IPS-15b (cell line): ENCODE results near the gene CPEB2.
A peak's percentile ranks its signal among the peaks of the same experiment; 100 is the strongest.

Experiments used
- H3K27me3 ChIP-seq: one replicate; pipeline ENCODE4 v1.6.1; 2013; ENCODE audit warnings: low read length; ENCODE audit not compliant: control insufficient read depth, insufficient read depth
- H3K36me3 ChIP-seq: one replicate; pipeline ENCODE4 v1.6.1; 2013; ENCODE audit warnings: low read length; ENCODE audit not compliant: control insufficient read depth, insufficient read depth
- H3K4me1 ChIP-seq: one replicate; pipeline ENCODE4 v1.6.1; 2013; ENCODE audit warnings: mild to moderate bottlenecking, low read length; ENCODE audit not compliant: control insufficient read depth, insufficient read depth
- H3K4me3 ChIP-seq: one replicate; pipeline ENCODE4 v1.5.1; 2013; ENCODE audit warnings: low read depth, low read length
- H3K9ac ChIP-seq: one replicate; pipeline ENCODE4 v1.6.1; 2013; ENCODE audit warnings: low read depth, mild to moderate bottlenecking, low read length
- H3K9me3 ChIP-seq: one replicate; pipeline ENCODE4 v1.6.1; 2013; ENCODE audit warnings: mild to moderate bottlenecking, low read length; ENCODE audit not compliant: control insufficient read depth, insufficient read depth

CPEB2 gene

DNA sequence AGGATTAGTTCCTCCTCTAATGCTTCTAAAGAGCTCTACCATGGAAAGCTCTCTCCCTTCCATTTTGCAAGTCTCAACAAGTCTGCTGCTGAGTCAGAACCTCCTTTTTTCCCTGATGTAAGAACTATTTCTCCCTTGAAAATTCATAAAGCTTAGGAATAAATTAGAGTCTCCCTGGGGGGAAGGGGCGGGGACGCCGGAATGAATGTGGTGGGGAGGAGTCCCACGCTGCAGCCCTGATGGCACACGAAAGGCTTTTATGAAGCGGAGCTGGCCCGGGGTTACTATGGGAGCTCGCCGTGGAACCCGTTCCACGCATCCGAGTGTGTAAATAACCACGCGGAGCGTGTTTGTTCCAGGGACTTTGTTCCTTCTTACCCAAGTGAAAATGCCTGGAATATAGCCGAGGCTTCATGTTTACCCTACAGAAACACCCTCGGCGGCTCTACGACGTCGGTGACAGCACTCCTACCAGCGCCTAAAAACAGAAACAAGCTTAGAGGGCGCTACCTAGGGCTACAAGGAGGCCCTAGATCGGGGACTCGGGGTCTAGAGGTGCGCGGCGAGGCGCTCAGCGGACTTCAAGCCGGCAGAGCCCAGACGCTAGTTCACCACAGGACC, 923 bp upstream of the CPEB2 start:
- no peaks in the 10 kb centered on the region for H3K9me3 ChIP-seq
- H3K4me1 ChIP-seq, result peaks cover 3% of the 10 kb centered on the region
- H3K9ac ChIP-seq, result peak overlapping the region; percentile 54
- no peaks in the 10 kb centered on the region for H3K36me3 ChIP-seq
- peaks cover 15% of the 10 kb centered on the region for H3K27me3 ChIP-seq
- peak overlapping the region; percentile 82 for H3K4me3 ChIP-seq

DNA sequence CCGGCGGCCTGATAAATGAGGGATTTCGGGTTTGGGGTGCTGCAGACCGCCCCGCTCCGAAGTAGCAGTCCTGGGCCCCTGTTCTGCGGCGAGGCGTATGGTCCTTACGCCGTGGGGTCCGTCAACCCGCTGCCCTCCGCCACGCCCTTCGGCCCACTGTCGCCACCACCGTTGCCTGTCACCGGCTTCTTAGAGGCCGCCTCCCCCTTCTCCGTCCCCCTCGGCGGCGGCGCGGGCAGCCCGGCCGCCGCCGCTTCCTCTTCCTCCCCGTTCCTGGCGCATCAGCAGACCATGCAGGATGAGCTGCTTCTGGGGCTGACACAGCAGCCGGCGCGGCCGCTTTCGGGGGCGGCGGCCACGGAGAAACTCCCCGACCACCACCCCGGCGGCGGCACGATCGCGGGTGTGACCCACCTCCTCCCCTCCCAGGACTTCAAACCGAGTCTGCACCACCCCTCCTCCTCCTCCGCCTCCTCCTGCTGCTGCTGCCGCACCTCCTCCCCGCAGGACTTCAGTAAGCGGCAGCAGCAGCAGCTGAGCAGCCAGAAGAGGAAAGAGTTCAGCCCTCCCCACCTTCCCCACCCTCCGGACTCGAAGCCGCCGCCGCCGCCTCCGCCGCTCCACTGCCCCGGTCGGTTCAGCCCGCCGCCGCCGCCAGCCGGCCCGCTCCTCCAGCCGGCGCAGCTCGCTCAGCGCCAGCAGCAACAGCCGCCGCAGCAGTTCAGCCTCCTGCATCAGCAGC, 549 bp downstream of the CPEB2 start:
- peak overlapping the region; percentile 82 for H3K4me3 ChIP-seq
- no peaks in the 10 kb centered on the region for H3K9me3 ChIP-seq
- H3K36me3 ChIP-seq, result no peaks in the 10 kb centered on the region
- peaks cover 10% of the 10 kb centered on the region for H3K4me1 ChIP-seq
- H3K9ac ChIP-seq, result peak overlapping the region; percentile 24
- H3K27me3 ChIP-seq, result peaks cover 19% of the 10 kb centered on the region

DNA sequence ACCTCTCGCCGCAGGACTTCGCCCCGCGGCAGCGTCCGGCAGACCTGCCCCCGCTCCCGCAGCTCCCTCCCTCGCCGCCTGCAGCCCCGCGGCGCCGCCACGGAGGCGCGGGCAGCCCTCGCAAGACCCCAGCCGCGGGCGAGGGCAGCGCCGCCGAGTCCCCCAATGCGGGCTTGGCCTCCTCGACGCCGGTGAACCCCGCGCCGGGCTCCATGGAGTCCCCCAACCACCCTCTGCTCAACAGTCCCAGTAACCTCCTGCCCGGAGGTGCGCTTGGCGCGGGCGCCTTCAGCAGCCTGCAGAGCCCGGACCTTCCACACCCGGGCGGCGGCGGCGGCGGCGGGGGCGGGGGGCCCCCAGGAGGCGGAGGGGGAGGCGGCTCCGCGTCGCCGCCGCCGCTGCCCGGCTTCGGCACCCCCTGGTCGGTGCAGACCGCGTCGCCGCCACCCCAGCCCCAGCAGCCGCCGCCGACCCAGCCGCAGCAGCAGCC, 1.2 kb downstream of the CPEB2 start:
- no peaks in the 10 kb centered on the region for H3K36me3 ChIP-seq
- peaks cover 10% of the 10 kb centered on the region for H3K4me1 ChIP-seq
- no peaks in the 10 kb centered on the region for H3K9me3 ChIP-seq
- H3K4me3 ChIP-seq, result peak overlapping the region; percentile 82
- H3K27me3 ChIP-seq, result peaks cover 19% of the 10 kb centered on the region
- no peak overlapping the region for H3K9ac ChIP-seq

DNA sequence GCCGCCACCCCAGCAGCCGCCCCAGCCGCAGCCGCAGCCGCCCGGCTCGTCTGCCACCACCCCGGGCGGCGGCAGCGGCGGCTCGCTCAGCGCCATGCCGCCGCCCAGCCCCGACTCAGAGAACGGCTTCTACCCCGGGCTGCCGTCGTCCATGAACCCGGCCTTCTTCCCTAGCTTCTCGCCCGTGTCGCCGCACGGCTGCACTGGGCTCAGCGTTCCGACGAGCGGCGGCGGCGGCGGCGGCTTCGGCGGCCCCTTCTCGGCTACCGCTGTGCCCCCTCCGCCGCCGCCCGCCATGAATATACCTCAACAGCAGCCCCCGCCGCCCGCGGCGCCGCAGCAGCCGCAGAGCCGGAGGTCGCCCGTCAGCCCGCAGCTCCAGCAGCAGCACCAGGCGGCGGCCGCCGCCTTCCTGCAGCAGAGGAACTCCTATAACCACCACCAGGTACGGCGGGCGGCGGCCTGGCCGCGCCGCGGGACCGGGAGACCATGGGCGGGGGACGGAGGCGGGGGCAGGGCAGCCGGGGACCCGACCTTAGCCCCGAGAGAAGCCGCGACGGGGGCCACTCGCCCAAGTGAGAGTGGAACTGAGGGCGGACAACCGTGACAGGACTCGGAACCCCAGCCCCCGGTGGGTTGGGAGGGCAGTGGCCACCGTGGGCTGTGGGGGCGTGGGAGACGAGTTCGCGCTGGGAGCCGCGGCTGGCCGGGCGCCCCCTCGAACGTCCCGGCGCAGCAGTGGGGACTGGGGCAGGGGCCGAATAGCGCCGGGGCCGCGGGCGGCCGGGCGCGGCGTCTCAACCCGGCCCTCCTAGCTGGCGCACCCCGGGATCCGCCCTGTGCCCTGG, 1.8 kb downstream of the CPEB2 start:
- H3K9ac ChIP-seq, result no peak overlapping the region
- H3K36me3 ChIP-seq, result no peaks in the 10 kb centered on the region
- peak overlapping the region; percentile 72 for H3K4me3 ChIP-seq
- no peaks in the 10 kb centered on the region for H3K9me3 ChIP-seq
- H3K27me3 ChIP-seq, result peaks cover 19% of the 10 kb centered on the region
- peaks cover 13% of the 10 kb centered on the region for H3K4me1 ChIP-seq

DNA sequence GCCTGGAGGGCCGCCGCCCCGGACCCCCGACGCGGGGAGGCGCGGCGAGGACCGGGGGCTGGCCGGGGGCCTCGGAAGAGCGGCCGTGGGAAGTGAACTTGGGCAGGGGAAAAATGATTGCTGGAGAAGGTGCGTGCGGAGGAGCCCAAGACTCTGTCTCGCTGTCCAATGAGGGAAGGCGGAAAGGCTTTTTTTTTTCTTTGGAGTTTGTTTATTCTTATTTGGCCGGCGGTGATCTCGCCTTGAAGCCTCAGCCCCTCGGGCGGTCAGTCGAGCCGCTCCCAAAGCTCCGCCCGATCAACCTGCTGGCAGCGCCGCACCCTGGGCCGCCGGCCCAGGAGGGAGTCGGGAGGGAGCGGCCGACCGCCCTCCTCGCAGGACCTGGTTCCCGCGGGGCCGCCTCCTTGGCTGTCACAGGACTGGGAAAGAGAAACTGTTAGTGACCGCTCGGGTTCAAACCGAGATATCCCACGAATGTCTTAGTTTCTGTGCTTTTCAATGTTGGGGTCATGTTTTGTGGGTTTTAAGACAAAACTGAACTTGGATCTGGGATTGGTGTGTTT, 2.5 kb downstream of the CPEB2 start:
- Histone ChIP-seq H3K4me3 (peak overlapping the region; percentile 72), H3K4me1 (peaks cover 19% of the 10 kb centered on the region), H3K9me3 (no peaks in the 10 kb centered on the region), H3K27me3 (peaks cover 19% of the 10 kb centered on the region), H3K36me3 (no peaks in the 10 kb centered on the region), H3K9ac (no peak overlapping the region)

DNA sequence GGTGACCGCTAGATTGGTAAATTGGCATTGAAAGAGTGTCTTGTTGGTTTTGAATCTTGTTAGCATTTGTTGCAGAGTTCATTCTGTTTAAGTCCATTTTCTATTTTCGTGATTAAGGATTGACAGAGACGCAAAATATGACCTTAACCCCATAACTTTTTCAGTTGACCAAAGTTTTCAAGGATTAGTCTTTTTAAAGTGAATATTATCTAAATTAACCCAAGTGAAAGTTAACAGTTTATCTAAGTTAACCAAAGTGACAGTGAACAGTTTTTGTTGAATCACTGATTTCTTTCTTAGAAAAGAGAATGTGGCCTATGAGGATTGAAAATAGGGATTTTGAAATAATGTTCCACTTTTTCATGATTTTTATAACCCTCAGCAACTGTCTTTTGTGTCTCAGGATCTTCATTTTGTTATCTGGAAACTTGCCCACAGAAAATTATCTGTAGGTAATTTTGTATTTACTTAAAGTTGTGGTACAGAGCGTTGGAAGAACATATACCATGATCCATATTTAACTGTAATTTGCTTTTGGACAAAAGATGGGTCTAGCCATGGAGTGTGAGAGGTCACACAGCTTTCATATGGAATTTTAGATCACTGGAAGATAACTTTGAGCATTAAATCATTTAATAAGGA, 3.3 kb downstream of the CPEB2 start:
- H3K9me3 ChIP-seq, result no peaks in the 10 kb centered on the region
- H3K36me3 ChIP-seq, result no peaks in the 10 kb centered on the region
- peaks cover 19% of the 10 kb centered on the region for H3K27me3 ChIP-seq
- peaks cover 26% of the 10 kb centered on the region for H3K4me1 ChIP-seq
- H3K4me3 ChIP-seq, result peak overlapping the region; percentile 72
- H3K9ac ChIP-seq, result no peak overlapping the region

DNA sequence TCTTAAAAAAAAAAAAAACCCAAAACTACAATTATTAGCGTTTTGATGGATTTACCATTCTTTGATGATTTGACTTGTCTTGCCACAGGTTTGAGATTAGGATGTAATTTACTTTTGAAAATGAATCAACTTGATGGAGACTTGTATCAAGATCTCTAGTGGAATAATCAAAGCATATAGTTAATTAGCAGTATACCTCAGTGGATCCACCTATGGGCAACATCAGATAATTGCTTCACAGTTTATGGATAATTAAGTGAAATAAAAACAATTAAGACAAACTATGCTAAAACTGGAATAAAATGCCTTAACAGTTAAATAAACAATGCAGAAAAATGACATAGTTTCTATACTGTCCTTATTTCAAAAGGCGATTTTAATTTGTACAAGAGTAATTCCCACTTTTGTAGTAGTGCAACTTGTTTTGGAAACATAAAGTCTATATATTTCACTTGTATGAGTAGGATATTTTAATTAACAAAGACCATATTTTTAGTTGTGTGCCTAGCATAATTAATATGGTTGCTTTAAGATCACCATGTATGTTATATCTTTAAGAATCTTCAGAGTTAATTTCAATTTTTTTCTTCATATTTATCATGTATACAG, 4.2 kb downstream of the CPEB2 start:
- Histone ChIP-seq H3K9ac (no peak overlapping the region), H3K4me3 (no peak overlapping the region), H3K36me3 (no peaks in the 10 kb centered on the region)

DNA sequence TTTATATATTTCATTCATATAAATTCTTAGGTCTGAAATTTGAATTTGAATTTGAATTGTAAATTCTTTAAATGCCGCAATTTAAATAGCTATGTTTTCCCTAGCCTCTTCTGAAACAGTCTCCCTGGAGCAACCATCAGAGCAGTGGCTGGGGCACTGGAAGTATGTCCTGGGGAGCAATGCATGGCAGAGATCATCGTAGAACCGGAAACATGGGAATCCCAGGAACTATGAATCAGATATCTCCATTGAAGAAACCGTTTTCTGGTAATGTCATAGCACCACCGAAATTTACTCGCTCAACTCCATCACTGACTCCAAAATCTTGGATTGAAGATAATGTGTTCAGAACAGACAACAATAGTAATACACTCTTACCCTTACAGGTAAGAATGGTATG, 4.9 kb downstream of the CPEB2 start:
- Histone ChIP-seq H3K27me3 (peaks cover 19% of the 10 kb centered on the region), H3K9ac (no peak overlapping the region), H3K36me3 (no peaks in the 10 kb centered on the region), H3K4me1 (peaks cover 26% of the 10 kb centered on the region), H3K9me3 (no peaks in the 10 kb centered on the region), H3K4me3 (no peak overlapping the region)

More for the DNA sequence above, 4.2 kb downstream of the CPEB2 start:
- H3K27me3 ChIP-seq, result peaks cover 19% of the 10 kb centered on the region
- peaks cover 26% of the 10 kb centered on the region for H3K4me1 ChIP-seq
- H3K9me3 ChIP-seq, result no peaks in the 10 kb centered on the region

DNA sequence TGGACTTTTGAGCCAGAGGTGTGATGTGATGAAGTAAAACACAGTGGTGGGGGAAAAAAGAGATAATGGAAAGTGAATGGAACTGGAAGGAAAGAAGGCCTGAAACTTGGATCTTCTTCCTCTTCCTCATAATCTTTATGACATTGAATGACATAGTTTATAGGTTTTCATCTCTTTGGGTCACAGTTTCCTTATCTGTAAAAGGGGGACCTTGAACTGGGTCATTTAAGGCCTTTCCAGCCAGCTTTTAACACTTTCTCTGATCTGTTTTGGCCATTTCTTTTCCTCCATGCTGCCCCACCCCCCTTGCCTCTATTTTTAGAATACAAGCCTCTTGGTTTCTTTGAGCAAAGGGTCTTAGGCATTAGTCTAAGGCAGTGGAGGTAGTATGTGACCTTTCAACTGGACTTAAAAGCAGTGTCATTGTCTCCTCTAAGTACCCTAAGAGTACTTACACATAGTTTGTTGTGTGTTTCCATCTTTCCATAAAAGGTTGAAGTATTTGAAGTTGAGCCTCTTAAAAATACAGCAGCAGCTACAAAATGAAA, 7.8 kb downstream of the CPEB2 start:
- Histone ChIP-seq H3K4me1 (peaks cover 26% of the 10 kb centered on the region), H3K9ac (no peak overlapping the region), H3K27me3 (peaks cover 17% of the 10 kb centered on the region), H3K36me3 (no peaks in the 10 kb centered on the region), H3K9me3 (no peaks in the 10 kb centered on the region), H3K4me3 (no peak overlapping the region)

DNA sequence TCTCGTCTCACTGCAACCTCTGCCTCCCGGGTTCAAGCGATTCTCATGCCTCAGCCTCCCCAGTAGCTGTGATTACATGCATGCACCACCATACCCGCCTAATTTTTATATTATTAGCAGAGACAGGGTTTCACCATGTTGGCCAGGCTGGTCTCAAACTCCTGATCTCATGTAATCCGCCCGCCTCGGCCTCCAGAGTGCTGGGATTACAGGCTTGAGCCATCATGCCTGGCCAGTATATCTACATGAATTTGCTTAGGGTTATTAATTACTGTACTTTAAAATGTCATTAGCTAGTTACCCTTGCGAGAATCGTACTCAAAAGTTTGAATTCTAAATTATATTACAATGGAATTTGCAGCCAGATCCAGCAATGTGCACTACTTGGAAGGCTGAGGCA, 8.9 kb downstream of the CPEB2 start:
- Histone ChIP-seq H3K9me3 (no peaks in the 10 kb centered on the region), H3K27me3 (peaks cover 6% of the 10 kb centered on the region), H3K36me3 (no peaks in the 10 kb centered on the region), H3K4me3 (no peak overlapping the region), H3K9ac (no peak overlapping the region), H3K4me1 (peaks cover 23% of the 10 kb centered on the region)
